Chondrocyte (in vitro differentiated cells): ENCODE measurements around the gene MFSD6. TPM values are rescaled to one million over a fixed set of nuclear protein-coding genes. Genes with fewer than 3 reads are reported as not detected.

Source experiments
- DNase-seq: peaks from one replicate; pipeline ENCODE4 v3.0.0; 2021; ENCODE audit warnings: mixed read lengths, low spot score
- H3K27ac Mint-ChIP-seq: one replicate; pipeline ENCODE4 v1.8.0; 2021; ENCODE audit warnings: mild to moderate bottlenecking, moderate library complexity, mixed read lengths; ENCODE audit not compliant: unreplicated experiment
- H3K27me3 Mint-ChIP-seq: 2 replicates; pipeline ENCODE4 v1.8.0; 2021; ENCODE audit warnings: low read depth, mixed read lengths
- H3K36me3 Mint-ChIP-seq: 2 replicates; pipeline ENCODE4 v1.8.0; 2021; ENCODE audit warnings: low read depth, mixed read lengths
- H3K4me1 Mint-ChIP-seq: 2 replicates; pipeline ENCODE4 v1.8.0; 2021; ENCODE audit warnings: low read depth, mild to moderate bottlenecking, mixed read lengths
- H3K4me3 Mint-ChIP-seq: one replicate; pipeline ENCODE4 v1.8.0; 2021; ENCODE audit warnings: mild to moderate bottlenecking, moderate library complexity, mixed read lengths; ENCODE audit not compliant: unreplicated experiment
- H3K9me3 Mint-ChIP-seq: 2 replicates; pipeline ENCODE4 v1.8.0; 2021; ENCODE audit warnings: low read depth, mixed read lengths
- total RNA-seq: library from RNA; stranded (reverse); gene quantifications from 3 replicates; pipeline ENCODE4 v1.2.1, GENCODE V29; 2021
- TF ChIP-seq, protein P1 (sequence below): fragments of 200-600 bp; sonication (generic); IDR thresholded peaks from 2 replicates; pipeline ENCODE4 v1.5.0; 2021; ENCODE audit warnings: antibody characterized with exemption, mild to moderate bottlenecking, moderate library complexity

The MFSD6 gene
- total RNA-seq, 1 donor from 2014 or later = 8.4 TPM

DNA sequence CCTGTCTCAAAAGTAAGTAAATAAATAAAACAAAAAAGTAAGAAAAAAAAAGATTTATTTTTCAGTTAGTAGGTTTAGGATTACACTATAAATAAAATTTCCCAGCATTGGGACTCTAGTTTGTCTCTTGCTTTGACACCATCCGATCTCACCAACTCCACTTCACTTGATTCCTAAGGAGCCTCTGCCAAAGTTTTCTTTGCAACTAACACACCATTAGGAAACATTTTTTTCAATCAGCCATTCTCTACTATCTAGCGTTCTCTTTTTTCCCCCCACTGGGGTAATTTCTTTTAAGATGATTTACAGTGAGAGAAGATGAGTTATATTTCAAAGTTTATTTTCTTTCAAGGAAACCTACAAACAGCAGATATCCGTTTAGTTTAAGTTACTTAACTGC lies 136.9 kb downstream of the MFSD6 start:
- TF ChIP-seq, protein P1, sequence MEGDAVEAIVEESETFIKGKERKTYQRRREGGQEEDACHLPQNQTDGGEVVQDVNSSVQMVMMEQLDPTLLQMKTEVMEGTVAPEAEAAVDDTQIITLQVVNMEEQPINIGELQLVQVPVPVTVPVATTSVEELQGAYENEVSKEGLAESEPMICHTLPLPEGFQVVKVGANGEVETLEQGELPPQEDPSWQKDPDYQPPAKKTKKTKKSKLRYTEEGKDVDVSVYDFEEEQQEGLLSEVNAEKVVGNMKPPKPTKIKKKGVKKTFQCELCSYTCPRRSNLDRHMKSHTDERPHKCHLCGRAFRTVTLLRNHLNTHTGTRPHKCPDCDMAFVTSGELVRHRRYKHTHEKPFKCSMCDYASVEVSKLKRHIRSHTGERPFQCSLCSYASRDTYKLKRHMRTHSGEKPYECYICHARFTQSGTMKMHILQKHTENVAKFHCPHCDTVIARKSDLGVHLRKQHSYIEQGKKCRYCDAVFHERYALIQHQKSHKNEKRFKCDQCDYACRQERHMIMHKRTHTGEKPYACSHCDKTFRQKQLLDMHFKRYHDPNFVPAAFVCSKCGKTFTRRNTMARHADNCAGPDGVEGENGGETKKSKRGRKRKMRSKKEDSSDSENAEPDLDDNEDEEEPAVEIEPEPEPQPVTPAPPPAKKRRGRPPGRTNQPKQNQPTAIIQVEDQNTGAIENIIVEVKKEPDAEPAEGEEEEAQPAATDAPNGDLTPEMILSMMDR = no peak
- H3K27ac Mint-ChIP-seq = peak overlapping the region; percentile 95

DNA sequence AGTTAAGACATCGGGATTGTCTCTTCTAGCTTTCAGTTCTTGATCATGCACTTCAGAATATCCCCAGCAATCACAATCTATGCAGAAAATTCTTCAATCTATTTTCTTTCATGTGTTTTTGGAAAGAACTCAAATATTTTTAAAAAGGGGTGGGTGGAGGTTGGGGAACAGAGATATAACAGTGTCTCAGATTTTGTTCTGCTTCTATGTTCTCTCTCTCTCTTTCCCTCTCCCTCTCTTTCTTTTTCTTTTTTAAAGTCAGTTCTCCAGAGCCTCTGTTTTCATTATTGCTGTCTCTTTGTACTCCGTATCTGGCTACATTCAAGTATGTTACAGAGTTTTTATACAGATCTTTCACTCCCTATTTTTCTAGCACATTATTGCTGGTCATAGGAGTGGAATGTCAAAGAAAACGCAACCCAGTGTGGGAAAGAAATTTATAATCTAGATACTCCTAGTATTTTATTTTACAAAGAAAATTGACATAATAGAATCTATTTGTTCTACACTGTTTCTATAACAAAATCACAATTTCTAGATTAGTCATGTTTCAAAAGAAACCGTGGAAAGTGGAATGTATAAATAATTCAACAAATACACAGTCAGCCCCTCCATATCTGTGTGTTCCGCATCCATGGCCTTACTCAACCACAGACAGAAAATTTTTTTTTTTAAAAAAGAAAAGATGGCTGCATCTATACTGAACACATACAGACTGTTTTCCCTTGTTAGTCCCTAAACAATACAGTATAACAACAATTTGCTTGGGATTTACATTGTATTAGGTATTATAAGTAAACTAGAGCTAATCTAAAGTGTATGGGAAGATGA lies 137.6 kb downstream of the MFSD6 start:
- Mint-ChIP-seq H3K27me3 (no peaks in the 10 kb centered on the region), H3K27ac (peak overlapping the region; percentile 95), H3K36me3 (peaks cover 10% of the 10 kb centered on the region), H3K4me1 (peaks cover 48% of the 10 kb centered on the region), H3K4me3 (peak overlapping the region; percentile 65), H3K9me3 (peaks cover 20% of the 10 kb centered on the region)
- no peak for DNase-seq
- TF ChIP-seq, protein P1 = no peak

More for the DNA sequence above, 136.9 kb downstream of the MFSD6 start:
- H3K36me3 Mint-ChIP-seq = peaks cover 11% of the 10 kb centered on the region
- DNase-seq = no peak
- peaks cover 26% of the 10 kb centered on the region for H3K9me3 Mint-ChIP-seq
- H3K4me3 Mint-ChIP-seq = peak overlapping the region; percentile 65
- no peaks in the 10 kb centered on the region for H3K27me3 Mint-ChIP-seq
- H3K4me1 Mint-ChIP-seq = peaks cover 48% of the 10 kb centered on the region

DNA sequence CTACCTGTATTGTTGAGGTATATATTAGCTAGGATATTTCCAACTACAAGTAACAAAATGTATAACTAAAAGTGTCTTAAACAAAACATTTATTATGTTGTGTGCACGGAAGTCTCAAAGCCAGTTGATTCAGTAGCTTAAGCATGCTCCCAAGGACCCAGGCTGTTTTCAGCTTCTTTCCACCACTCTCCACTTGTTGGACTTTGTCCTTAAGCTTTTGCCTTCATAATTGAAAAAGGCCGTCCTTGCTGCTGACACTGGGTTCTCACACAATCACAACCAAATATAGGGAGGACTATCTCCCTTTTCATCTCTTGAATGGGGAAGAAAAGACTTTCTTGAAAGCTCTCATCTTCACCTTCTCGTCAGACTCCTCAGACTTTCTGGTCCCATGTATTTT lies 138.6 kb downstream of the MFSD6 start:
- TF ChIP-seq, protein P1 = no peak

DNA sequence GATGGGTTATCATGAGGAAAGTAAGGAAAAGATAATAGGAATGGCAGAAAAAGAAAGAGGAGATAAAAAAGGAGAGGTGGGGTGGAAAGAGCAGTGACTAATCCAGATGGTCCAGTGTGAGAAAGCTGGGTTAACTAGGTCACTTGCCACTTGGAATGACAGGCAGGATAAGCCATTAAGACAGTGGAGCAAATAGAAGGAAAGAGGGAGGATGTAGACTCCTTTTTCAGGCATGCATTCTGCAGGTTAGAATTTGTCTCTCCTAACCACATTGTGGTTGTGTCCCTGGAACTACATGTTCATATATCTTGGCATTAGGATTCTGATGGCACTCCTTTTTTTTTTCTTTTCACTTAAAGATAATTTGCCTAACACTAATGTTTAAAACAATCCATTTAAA lies 139.7 kb downstream of the MFSD6 start:
- H3K9me3 Mint-ChIP-seq = peaks cover 4% of the 10 kb centered on the region
- no peaks in the 10 kb centered on the region for H3K27me3 Mint-ChIP-seq
- H3K27ac Mint-ChIP-seq = no peak overlapping the region
- no peak for DNase-seq
- no peak overlapping the region for H3K4me3 Mint-ChIP-seq
- no peaks in the 10 kb centered on the region for H3K36me3 Mint-ChIP-seq
- TF ChIP-seq, protein P1 = no peak
- H3K4me1 Mint-ChIP-seq = peaks cover 50% of the 10 kb centered on the region

More for the DNA sequence above, 138.6 kb downstream of the MFSD6 start:
- H3K4me1 Mint-ChIP-seq = peaks cover 50% of the 10 kb centered on the region
- H3K9me3 Mint-ChIP-seq = peaks cover 11% of the 10 kb centered on the region
- H3K4me3 Mint-ChIP-seq = no peak overlapping the region
- H3K27me3 Mint-ChIP-seq = no peaks in the 10 kb centered on the region
- H3K27ac Mint-ChIP-seq = peak overlapping the region; percentile 95
- H3K36me3 Mint-ChIP-seq = peaks cover 5% of the 10 kb centered on the region
- no peak for DNase-seq

DNA sequence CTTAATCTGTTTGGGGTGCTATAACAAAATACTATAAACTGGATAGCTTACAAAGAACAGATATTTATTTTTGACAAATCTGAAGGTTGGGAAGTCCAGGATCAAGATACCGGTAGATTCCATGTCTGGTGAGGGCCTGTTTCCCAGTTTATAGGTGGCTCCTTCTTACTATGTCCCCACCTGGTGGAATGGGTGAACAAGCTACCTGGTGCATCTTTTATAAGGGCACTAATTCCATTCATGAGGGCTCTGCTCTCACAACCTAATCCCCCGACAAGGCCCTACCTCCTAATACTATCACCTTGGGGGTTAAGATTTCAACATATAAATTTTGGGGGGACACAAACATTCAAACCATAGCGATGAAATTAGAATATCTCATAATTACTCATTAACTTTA lies 142.0 kb downstream of the MFSD6 start:
- H3K27ac Mint-ChIP-seq = no peak overlapping the region

More for the DNA sequence above, 142.0 kb downstream of the MFSD6 start:
- H3K36me3 Mint-ChIP-seq = no peaks in the 10 kb centered on the region
- DNase-seq = no peak
- no peaks in the 10 kb centered on the region for H3K27me3 Mint-ChIP-seq
- no peak overlapping the region for H3K4me3 Mint-ChIP-seq
- H3K9me3 Mint-ChIP-seq = peaks cover 4% of the 10 kb centered on the region
- H3K4me1 Mint-ChIP-seq = peaks cover 40% of the 10 kb centered on the region
- TF ChIP-seq, protein P1 = no peak

Other genes with a start within 250 kb of the MFSD6 start
- gene HIBCH, start 88.5 kb upstream of the MFSD6 start, total RNA-seq = 19.1 to 32.4 TPM (median 20.7 TPM) in 3 replicates
- 14.2 to 15.4 TPM (median 14.4 TPM) in 3 replicates for gene INPP1, start 64.8 kb upstream of the MFSD6 start, total RNA-seq
- 7.9 to 9.6 TPM (median 8.9 TPM) in 3 replicates for gene NEMP2, start 126.4 kb downstream of the MFSD6 start, total RNA-seq
- gene NAB1, start 240.7 kb downstream of the MFSD6 start, total RNA-seq = 44.2 to 69.3 TPM (median 49.8 TPM) in 3 replicates